ENCODE results near the gene ROBO1. TPM values are rescaled to one million over a fixed set of nuclear protein-coding genes. Genes with fewer than 3 reads are reported as not detected.
A peak's percentile ranks its signal among the peaks of the same experiment; 100 is the strongest.
"Not testable (repeated sequence)": the region's sequence is repeated elsewhere in the genome, so short reads cannot be mapped to it uniquely, and the experiment has no call there.

The ROBO1 gene
- total RNA-seq, 1 donor from 2014 or later: 20.8 TPM

DNA sequence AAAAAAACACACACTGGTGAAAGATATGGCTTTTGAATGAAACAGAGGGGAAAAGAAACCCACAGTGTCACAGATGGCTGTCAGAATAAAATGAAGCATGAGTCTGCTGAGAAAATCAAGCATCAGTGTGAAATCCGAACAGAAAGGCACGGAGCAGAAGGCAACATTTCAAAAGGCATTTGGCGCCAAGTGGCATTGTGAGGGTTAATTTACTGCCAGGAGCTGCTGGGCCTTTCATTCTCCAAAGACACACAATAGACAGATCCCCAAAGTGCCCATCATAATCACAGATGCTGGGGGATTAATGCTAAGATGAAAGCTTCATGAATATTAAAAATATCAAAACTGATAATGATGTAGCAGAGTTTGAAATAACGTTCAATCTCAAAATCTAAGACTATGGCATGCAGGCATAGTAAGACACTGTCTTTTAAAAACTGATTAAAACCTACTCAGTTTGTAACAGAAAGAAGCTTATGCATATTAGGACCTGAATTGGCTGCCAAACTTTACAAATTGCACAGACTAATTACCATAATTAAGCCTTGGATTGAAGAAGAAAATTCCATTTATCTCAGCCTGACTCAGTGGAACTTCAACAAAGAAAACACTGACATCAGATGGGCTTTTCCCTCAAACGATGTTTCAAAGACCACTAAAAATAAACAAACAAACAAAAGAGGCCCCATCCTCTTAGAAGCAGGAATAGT is 589.2 kb downstream of the ROBO1 start:
- DNase-seq (ENCODE audit: low read depth) (no peak), FAIRE-seq (no peak)
- Histone ChIP-seq H3K4me3 (ENCODE audit: low read depth, low read length) (no peak overlapping the region), H3K36me3 (ENCODE audit: control insufficient read depth, insufficient read depth, low read length) (no peaks in the 10 kb centered on the region), H3K27me3 (ENCODE audit: control insufficient read depth, insufficient read depth, low read length) (no peaks in the 10 kb centered on the region)
- TF ChIP-seq, protein P1, sequence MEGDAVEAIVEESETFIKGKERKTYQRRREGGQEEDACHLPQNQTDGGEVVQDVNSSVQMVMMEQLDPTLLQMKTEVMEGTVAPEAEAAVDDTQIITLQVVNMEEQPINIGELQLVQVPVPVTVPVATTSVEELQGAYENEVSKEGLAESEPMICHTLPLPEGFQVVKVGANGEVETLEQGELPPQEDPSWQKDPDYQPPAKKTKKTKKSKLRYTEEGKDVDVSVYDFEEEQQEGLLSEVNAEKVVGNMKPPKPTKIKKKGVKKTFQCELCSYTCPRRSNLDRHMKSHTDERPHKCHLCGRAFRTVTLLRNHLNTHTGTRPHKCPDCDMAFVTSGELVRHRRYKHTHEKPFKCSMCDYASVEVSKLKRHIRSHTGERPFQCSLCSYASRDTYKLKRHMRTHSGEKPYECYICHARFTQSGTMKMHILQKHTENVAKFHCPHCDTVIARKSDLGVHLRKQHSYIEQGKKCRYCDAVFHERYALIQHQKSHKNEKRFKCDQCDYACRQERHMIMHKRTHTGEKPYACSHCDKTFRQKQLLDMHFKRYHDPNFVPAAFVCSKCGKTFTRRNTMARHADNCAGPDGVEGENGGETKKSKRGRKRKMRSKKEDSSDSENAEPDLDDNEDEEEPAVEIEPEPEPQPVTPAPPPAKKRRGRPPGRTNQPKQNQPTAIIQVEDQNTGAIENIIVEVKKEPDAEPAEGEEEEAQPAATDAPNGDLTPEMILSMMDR (IDR thresholded peaks at IDR 0.05; ENCODE audit: insufficient read depth, low read length, severe bottlenecking): no peak

DNA sequence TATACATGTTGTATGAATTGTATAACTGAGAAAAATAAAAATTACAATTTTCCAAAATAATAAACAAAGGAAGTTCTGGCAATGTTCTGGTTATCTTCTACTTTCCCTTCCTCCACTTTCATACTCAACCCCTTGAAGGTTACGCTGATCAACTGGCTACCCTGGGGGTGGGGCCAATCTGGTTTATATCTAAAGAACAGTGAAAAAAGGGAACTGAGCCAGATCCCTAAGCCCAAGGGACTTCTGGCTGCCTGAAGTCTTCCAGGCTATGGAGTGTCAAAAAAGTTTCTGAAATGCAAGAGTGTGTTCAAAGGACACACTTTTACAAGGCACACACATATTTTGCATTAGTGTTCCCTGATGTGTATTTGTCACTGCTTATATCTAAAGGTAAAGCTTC is 591.9 kb downstream of the ROBO1 start:
- H3K36me3 ChIP-seq (ENCODE audit: control insufficient read depth, insufficient read depth, low read length): no peaks in the 10 kb centered on the region
- no peak overlapping the region for H3K4me3 ChIP-seq (ENCODE audit: low read depth, low read length)
- FAIRE-seq (no peak), DNase-seq (ENCODE audit: low read depth) (no peak)
- TF ChIP-seq, protein P1 (IDR thresholded peaks at IDR 0.05; ENCODE audit: insufficient read depth, low read length, severe bottlenecking): no peak
- H3K27me3 ChIP-seq (ENCODE audit: control insufficient read depth, insufficient read depth, low read length): no peaks in the 10 kb centered on the region

DNA sequence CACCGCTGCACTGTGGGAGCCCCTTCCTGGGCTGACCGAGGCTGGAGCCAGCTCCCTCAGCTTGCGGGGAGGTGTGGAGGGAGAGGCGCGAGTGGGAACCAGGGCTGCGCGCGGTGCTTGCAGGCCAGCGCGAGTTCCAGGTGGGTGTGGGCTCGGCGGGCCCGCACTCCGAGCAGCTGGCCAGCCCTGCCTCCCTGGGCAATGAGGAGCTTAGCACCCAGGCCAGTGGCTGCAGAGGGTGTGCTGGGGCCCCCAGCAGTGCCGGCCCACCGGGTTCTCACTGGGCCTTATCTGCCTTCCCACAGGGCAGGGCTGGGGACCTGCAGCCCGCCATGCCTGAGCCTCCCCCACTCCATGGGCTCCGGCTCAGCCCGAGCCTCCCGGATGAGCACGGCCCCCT is 594.5 kb downstream of the ROBO1 start:
- not testable (repeated sequence) for FAIRE-seq; H3K4me3 ChIP-seq (ENCODE audit: low read depth, low read length); H3K36me3 ChIP-seq (ENCODE audit: control insufficient read depth, insufficient read depth, low read length); DNase-seq (ENCODE audit: low read depth); H3K27me3 ChIP-seq (ENCODE audit: control insufficient read depth, insufficient read depth, low read length)

DNA sequence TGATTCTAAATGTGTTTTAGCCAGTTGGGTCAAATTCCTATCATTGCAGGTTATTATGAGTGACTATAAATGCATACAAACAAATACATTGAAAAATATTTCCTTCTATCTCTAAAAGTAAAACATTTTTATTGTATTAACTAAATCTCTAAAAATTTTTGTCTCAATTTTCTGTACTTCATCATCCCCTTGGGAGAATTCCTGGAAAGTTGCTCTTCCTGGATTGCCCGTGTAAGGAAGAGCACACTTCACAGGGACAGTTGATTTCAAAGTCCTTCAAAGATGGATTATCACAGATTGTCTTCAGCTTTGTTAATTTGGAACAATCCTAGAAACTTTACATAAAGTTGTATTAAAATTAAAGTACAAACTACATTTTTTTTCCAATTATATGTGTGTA is 595.6 kb downstream of the ROBO1 start:
- no peak overlapping the region for H3K4me3 ChIP-seq (ENCODE audit: low read depth, low read length)
- no peak for DNase-seq (ENCODE audit: low read depth)

DNA sequence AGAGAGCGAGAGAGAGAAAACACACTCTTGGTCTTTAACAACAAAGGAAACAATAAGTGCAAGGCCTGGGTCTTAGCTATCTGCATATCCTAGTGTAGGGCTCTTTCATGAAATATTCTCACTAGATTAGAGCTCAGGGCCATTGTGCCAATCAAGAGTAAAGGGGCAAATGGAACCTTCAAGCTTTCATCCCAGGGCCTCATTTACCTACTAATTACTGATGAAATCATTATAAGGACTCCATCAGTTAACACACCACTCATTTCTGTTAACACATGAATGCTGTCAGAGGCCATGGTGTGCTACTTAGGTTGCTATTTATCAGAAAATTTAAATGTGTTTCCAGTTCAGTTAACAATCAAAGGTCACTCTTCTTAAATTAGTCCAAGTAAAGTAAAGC is 597.8 kb downstream of the ROBO1 start:
- H3K4me3 ChIP-seq (ENCODE audit: low read depth, low read length): no peak overlapping the region
- H3K36me3 ChIP-seq (ENCODE audit: control insufficient read depth, insufficient read depth, low read length): no peaks in the 10 kb centered on the region
- no peak for FAIRE-seq
- TF ChIP-seq, protein P1 (IDR thresholded peaks at IDR 0.05; ENCODE audit: insufficient read depth, low read length, severe bottlenecking): no peak
- DNase-seq (ENCODE audit: low read depth): no peak
- no peaks in the 10 kb centered on the region for H3K27me3 ChIP-seq (ENCODE audit: control insufficient read depth, insufficient read depth, low read length)

More for the DNA sequence above, 595.6 kb downstream of the ROBO1 start:
- TF ChIP-seq, protein P1 (IDR thresholded peaks at IDR 0.05; ENCODE audit: insufficient read depth, low read length, severe bottlenecking): no peak
- Histone ChIP-seq H3K27me3 (ENCODE audit: control insufficient read depth, insufficient read depth, low read length) (no peaks in the 10 kb centered on the region), H3K36me3 (ENCODE audit: control insufficient read depth, insufficient read depth, low read length) (no peaks in the 10 kb centered on the region)
- FAIRE-seq: no peak

DNA sequence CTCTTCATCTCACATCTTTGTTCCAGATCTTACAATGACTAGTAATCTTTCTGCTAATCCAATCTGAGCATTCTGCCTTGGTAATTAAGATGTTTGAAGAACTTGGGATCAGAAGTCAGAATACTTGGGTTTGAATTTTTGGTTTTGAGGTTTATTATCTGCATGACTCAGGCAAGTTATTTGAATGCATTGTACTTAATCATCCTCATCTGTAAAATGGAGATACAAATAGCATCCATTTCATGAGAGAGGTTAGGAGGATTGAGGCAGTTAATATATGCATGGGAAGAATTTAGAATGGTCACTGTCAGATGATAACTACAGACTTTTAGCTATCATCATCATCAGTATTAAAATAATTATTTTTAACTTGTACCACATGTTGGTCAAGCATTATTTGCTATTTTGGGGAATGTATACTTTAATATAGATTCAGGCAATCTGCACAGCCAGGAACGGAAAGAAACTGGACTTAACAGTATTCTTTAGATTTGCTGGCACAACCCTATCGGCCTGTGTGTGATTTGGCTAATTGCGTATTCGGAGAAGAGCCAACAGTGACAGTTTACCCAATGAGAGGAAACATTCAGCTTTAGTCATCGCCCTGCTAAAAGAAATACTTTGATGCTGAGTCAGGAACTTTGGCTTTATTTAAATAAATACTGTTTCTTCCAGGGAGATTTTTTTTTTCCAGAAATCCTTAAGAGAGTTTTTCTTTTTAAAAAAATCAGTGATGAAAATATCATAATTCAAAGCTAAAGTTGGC is 600.0 kb downstream of the ROBO1 start:
- FAIRE-seq (no peak), DNase-seq (ENCODE audit: low read depth) (peak; percentile 82)
- Histone ChIP-seq H3K27me3 (ENCODE audit: control insufficient read depth, insufficient read depth, low read length) (no peaks in the 10 kb centered on the region), H3K36me3 (ENCODE audit: control insufficient read depth, insufficient read depth, low read length) (no peaks in the 10 kb centered on the region), H3K4me3 (ENCODE audit: low read depth, low read length) (no peak overlapping the region)
- TF ChIP-seq, protein P1 (IDR thresholded peaks at IDR 0.05; ENCODE audit: insufficient read depth, low read length, severe bottlenecking): no peak

Measured in bronchial epithelial cell (primary cell).